ENCODE data around the gene CALB2. TPM values are rescaled to one million over a fixed set of nuclear protein-coding genes. Genes with fewer than 3 reads are reported as not detected.

The CALB2 gene
- total and polyA plus RNA-seq, 2 of the 8 experiments (the other 6 are each of a cell fraction or from before 2014, with no cell fraction given) = 1.9 to 2.6 TPM

- WGBS, 2 experiments (ENCODE audit: extremely low coverage in 1 of 2, insufficient coverage in 1 of 2, insufficient read length in 1 of 2, insufficient replicate concordance in 2 of 2, low coverage in 1 of 2, low lambda C conversion rate in 2 of 2, missing lambda C conversion rate in 1 of 2) = 88% methylated on average over 20 of the region's 22 CpGs; no CpG with 5 or more reads in 1 of the 2 experiments
- FAIRE-seq = no peak
Observed at GRCh38 chr16:71348262-71349085, 10.0 kb upstream of the CALB2 start.

More at GRCh38 chr16:71348262-71349085, 10.0 kb upstream of the CALB2 start:
- H3K56ac ChIP-seq (replicated peaks; ENCODE audit: insufficient read length, low read depth, low read length) = no peak overlapping the region
- no peaks in the 10 kb centered on the region for H4K20me1 ChIP-seq (replicated peaks in 1 of 2; ENCODE audit: control insufficient read depth in 1 of 2, insufficient read depth in 2 of 2, low read length in 2 of 2)
- H2BK20ac ChIP-seq (ENCODE audit: low read length) = no peak overlapping the region
- DNase-seq (ENCODE audit: low read depth in 1 of 2, low spot score in 2 of 2) = no peak
- H4K91ac ChIP-seq (replicated peaks; ENCODE audit: insufficient read length, low read length) = no peak overlapping the region
- no peak overlapping the region for H2BK5ac ChIP-seq (ENCODE audit: low read depth, low read length)
- H2AK5ac ChIP-seq (ENCODE audit: low read depth, low read length) = no peak overlapping the region
- no peak overlapping the region for H4K5ac ChIP-seq (ENCODE audit: insufficient read length, low read depth, low read length)
- H3K18ac ChIP-seq (ENCODE audit: extremely low read depth, low read length) = no peak overlapping the region
- H3K23ac ChIP-seq (ENCODE audit: insufficient read length) = no peak overlapping the region
- peaks cover 0 to 5% (median 0%) of the 10 kb centered on the region in 4 experiments; a peak in 2 of 7 replicates for H3K4me1 ChIP-seq (replicated peaks in 1 of 4; ENCODE audit: control insufficient read depth in 3 of 4, insufficient read depth in 4 of 4, low read length in 3 of 4)
- no peak overlapping the region for H3K9ac ChIP-seq (replicated peaks in 1 of 4; ENCODE audit: extremely low read depth in 1 of 4, low read depth in 3 of 4, low read length in 3 of 4)
- H3K9me3 ChIP-seq (ENCODE audit: insufficient read depth in 2 of 2, low read depth in 1 of 2, low read length in 1 of 2) = no peaks in the 10 kb centered on the region
- no peaks in the 10 kb centered on the region for H3K36me3 ChIP-seq (ENCODE audit: control insufficient read depth in 2 of 4, insufficient read depth in 4 of 4, low read length in 3 of 4)
- H2BK120ac ChIP-seq (replicated peaks; ENCODE audit: low read depth, low read length) = no peak overlapping the region
- TF ChIP-seq MAX (IDR thresholded peaks at IDR 0.05) (no peak), GTF2F1 (IDR thresholded peaks at IDR 0.05; ENCODE audit: borderline replicate concordance, low read depth, low read length) (no peak), NRF1 (IDR thresholded peaks at IDR 0.05; ENCODE audit: low read depth, low read length) (no peak), TEAD4 (IDR thresholded peaks at IDR 0.05; ENCODE audit: low read depth, low read length) (no peak), SP2 (IDR thresholded peaks at IDR 0.05; ENCODE audit: low read length) (no peak), POLR2AphosphoS5 (IDR thresholded peaks at IDR 0.05; ENCODE audit: low read depth, low read length) (no peak)
- CTCF ChIA-PET (ENCODE audit: partially characterized antibody) = interaction anchor here (0.7 to 6.3 kb wide), 7 partner anchors 8 to 62 kb away, joined by 3 to 37 read pairs (median 4); partner anchors contain the start of gene CALB2
- no peak overlapping the region for H2BK15ac ChIP-seq (ENCODE audit: low read length)
- no peaks in the 10 kb centered on the region for H3K79me2 ChIP-seq (ENCODE audit: control insufficient read depth in 1 of 2, insufficient read depth in 2 of 2, low read length in 2 of 2)
- POLR2A ChIA-PET (ENCODE audit: partially characterized antibody) = interaction anchor here (1.6 kb wide), 1 partner anchor 11 kb away, joined by 3 read pairs; no protein-coding TSS in a partner anchor
- no peak overlapping the region for H3K4ac ChIP-seq (replicated peaks; ENCODE audit: insufficient read length, low read depth, low read length)
- no peak overlapping the region for H3K14ac ChIP-seq (ENCODE audit: insufficient read length)
- no peaks in the 10 kb centered on the region for H3K23me2 ChIP-seq (ENCODE audit: low read depth, low read length)
- no peak overlapping the region for H2BK12ac ChIP-seq (ENCODE audit: low read depth, low read length)
- H3K79me1 ChIP-seq (ENCODE audit: low read depth, low read length) = no peaks in the 10 kb centered on the region
- H3K4me2 ChIP-seq (ENCODE audit: insufficient read depth in 1 of 2, low read depth in 2 of 2, low read length in 2 of 2) = no peak overlapping the region
- no peaks in the 10 kb centered on the region; a peak in 1 of 7 replicates for H3K27me3 ChIP-seq (replicated peaks in 1 of 4; ENCODE audit: control insufficient read depth in 3 of 4, extremely low read depth in 1 of 4, insufficient read depth in 3 of 4, low read length in 3 of 4)
- H2AFZ ChIP-seq (ENCODE audit: low read length) = no peak overlapping the region
- no peak overlapping the region for H3K4me3 ChIP-seq (ENCODE audit: extremely low read depth in 1 of 4, insufficient read depth in 2 of 4, low read depth in 3 of 4, low read length in 4 of 4)
- H3K27ac ChIP-seq (ENCODE audit: low read depth, low read length) = no peak overlapping the region
- no peak overlapping the region for H4K8ac ChIP-seq (ENCODE audit: extremely low read depth, insufficient read depth, low read length)

Measured in H1 (cell line).